ENCODE results near the gene PCDHGB6. TPM values are rescaled to one million over a fixed set of nuclear protein-coding genes. Genes with fewer than 3 reads are reported as not detected.

The PCDHGB6 gene
- total and polyA plus RNA-seq, 2 donors (not counting 3 experiments of a cell fraction or from before 2014, with no cell fraction given): 2.3 to 4.8 TPM

DNA sequence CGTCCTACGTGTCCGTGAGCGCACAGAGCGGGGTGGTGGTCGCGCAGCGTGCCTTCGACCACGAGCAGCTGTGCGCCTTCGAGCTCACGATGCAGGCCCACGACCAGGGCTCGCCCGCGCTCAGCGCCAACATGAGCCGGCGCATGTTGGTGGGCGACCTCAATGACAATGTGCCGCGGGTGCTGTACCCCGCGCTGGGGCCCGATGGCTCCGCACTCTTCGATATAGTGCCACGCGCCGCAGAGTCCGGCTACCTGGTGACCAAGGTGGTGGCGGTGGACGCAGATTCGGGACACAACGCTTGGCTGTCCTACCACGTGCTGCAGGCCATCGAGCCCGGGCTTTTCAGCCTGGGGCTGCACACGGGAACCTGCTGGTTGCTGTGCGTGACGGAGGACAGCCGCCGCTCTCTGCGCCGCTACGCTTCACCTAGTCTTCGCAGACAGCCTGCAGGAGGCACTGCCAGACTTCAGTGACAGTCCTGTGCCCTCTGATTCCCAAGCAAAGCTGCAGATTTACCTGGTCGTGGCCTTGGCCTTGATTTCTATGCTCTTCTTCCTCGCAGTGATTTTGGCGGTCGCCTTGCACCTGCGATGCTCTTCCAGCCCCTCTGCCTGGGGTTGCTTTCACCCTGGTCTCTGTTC lies 20.1 kb downstream of the PCDHGB6 start:
- intact Hi-C loops (cut with micrococcal nuclease): no loop called here

More for the DNA sequence above, 20.1 kb downstream of the PCDHGB6 start:
- Histone ChIP-seq H3K27me3 (ENCODE audit: control insufficient read depth in 2 of 2, insufficient read depth in 2 of 2, low read length in 2 of 2) (peaks cover 31 to 69% of the 10 kb centered on the region in 2 experiments), H3K36me3 (ENCODE audit: control insufficient read depth in 2 of 2, extremely low read depth in 1 of 2, insufficient read depth in 2 of 2, low read length in 2 of 2) (no peaks in the 10 kb centered on the region), H3K4me1 (ENCODE audit: control insufficient read depth, extremely low read depth, insufficient read depth, low read length) (peaks cover 17% of the 10 kb centered on the region), H3K27ac (ENCODE audit: insufficient read depth, low read depth, low read length) (no peak overlapping the region), H2AFZ (ENCODE audit: low read depth, low read length) (no peak overlapping the region), H4K20me1 (replicated peaks; ENCODE audit: control insufficient read depth, extremely low read depth, insufficient read depth, low read length) (no peaks in the 10 kb centered on the region), H3K9me3 (replicated peaks; ENCODE audit: control insufficient read depth, insufficient read depth, low read length) (no peaks in the 10 kb centered on the region), H3K79me2 (ENCODE audit: control insufficient read depth, insufficient read depth, low read length) (no peaks in the 10 kb centered on the region), H3K4me3 (replicated peaks in 1 of 3; ENCODE audit: insufficient read depth in 1 of 3, low read depth in 1 of 3, low read length in 3 of 3) (no peak overlapping the region), H3K9ac (replicated peaks; ENCODE audit: extremely low read depth, insufficient read depth, low read length) (no peak overlapping the region), H3K9me1 (replicated peaks; ENCODE audit: control insufficient read depth, extremely low read depth, insufficient read depth, low read length) (no peaks in the 10 kb centered on the region), H3K4me2 (ENCODE audit: insufficient read depth, low read length) (no peak overlapping the region)
- BruUV-seq (replicated peaks): no TSS peak
- no peak for FAIRE-seq
- POLR2A ChIA-PET: no interaction called here
- CTCF ChIA-PET: interaction anchor here (1.4 to 6.3 kb wide), 6 partner anchors 20 to 139 kb away, joined by 4 to 308 read pairs (median 36); partner anchors contain the start of genes PCDHGB6 and PCDHGC3
- TF ChIP-seq GATA2 (IDR thresholded peaks at IDR 0.05; ENCODE audit: insufficient read depth, insufficient read length, low read depth, low read length) (no peak), JUN (IDR thresholded peaks at IDR 0.05; ENCODE audit: borderline replicate concordance, insufficient read depth, insufficient read length, low read depth) (no peak), POLR2AphosphoS5 (IDR thresholded peaks at IDR 0.05; ENCODE audit: insufficient read depth, low read depth, low read length) (no peak), MYC (IDR thresholded peaks at IDR 0.05; ENCODE audit: low read depth, low read length) (no peak), FOS (IDR thresholded peaks at IDR 0.05; ENCODE audit: borderline replicate concordance, insufficient read depth, low read length) (no peak), EZH2 (IDR thresholded peaks at IDR 0.05; ENCODE audit: borderline replicate concordance, low read depth, low read length, severe bottlenecking) (no peak), POLR2A (IDR thresholded peaks at IDR 0.05; ENCODE audit: low read depth, low read length) (no peak)
- TF ChIP-seq, protein P1, sequence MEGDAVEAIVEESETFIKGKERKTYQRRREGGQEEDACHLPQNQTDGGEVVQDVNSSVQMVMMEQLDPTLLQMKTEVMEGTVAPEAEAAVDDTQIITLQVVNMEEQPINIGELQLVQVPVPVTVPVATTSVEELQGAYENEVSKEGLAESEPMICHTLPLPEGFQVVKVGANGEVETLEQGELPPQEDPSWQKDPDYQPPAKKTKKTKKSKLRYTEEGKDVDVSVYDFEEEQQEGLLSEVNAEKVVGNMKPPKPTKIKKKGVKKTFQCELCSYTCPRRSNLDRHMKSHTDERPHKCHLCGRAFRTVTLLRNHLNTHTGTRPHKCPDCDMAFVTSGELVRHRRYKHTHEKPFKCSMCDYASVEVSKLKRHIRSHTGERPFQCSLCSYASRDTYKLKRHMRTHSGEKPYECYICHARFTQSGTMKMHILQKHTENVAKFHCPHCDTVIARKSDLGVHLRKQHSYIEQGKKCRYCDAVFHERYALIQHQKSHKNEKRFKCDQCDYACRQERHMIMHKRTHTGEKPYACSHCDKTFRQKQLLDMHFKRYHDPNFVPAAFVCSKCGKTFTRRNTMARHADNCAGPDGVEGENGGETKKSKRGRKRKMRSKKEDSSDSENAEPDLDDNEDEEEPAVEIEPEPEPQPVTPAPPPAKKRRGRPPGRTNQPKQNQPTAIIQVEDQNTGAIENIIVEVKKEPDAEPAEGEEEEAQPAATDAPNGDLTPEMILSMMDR (IDR thresholded peaks at IDR 0.05; ENCODE audit: extremely low read depth in 1 of 2, insufficient read depth in 1 of 2, low read depth in 1 of 2, low read length in 2 of 2): no peak
- TF ChIP-seq, protein P2, sequence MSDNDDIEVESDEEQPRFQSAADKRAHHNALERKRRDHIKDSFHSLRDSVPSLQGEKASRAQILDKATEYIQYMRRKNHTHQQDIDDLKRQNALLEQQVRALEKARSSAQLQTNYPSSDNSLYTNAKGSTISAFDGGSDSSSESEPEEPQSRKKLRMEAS (IDR thresholded peaks at IDR 0.05; ENCODE audit: insufficient read depth, insufficient read length): no peak
- no peak for DNase-seq (ENCODE audit: low read depth, low spot score)
- dilution Hi-C loops (cut with MboI; ENCODE audit: extremely low pct_ligation_motif_present, low sequenced_read_pairs): no loop called here
